ENCODE results near the gene JPT2. TPM values are rescaled to one million over a fixed set of nuclear protein-coding genes. Genes with fewer than 3 reads are reported as not detected.

Gene JPT2
- total RNA-seq, 3 donors from 2014 or later = 44.0 to 58.5 (median 57.3) TPM

DNA sequence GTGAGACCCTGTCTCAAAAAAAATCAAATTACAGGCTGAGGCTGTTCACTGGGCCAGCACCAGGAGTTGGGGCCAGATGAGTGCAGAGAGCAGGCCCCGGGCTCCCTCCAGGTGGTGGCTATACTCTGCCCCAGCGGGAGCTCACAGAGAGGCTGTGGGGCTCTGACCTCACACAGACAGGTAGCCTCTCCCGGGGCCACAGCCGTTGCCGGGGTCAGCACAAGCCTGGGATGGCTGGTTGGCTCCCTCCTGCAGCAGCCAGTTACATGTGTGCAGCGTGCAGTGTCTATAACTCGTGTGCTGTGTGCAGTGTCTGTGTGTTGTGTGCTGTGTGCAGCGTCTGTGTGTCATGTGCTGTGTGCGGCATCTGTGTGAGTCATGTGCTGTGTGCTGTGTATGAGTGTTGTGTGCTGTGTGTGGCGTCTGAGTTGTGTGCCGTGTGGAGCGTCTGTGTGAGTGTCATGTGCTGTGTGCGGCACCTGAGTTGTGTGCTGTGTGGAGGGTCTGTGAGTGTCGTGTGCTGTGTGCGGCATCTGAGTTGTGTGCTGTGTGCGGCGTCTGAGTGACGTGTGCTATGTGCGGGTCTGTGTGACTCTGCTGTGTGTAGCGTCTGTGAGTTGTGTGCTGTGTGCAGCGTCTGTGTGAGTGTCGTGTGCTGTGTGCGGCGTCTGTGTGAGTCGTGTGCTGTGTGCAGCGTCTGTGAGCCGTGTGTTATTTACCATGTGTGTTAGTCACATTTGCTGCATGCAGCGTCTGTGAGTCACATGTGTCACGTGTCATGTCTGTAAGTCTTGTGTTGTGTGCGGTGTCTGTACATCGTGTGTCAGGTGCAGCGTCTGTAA, 48.8 kb downstream of the JPT2 start:
- H3K36me3 ChIP-seq (ENCODE audit: low read depth) = no peaks in the 10 kb centered on the region
- no peak overlapping the region for H3K4me3 ChIP-seq
- H3K4me1 ChIP-seq (ENCODE audit: low read depth) = peaks cover 18% of the 10 kb centered on the region
- intact Hi-C loops (cut with DNase I, micrococcal nuclease) = no loop called here
- TF ChIP-seq CTCF (IDR thresholded peaks at IDR 0.05) = no peak
- ATAC-seq = no peak
- no peaks in the 10 kb centered on the region for H3K9me3 ChIP-seq
- DNase-seq = no peak

- H3K4me3 ChIP-seq = no peak overlapping the region
- ATAC-seq = no peak
- no peaks in the 10 kb centered on the region for H3K9me3 ChIP-seq
- intact Hi-C loops (cut with DNase I, micrococcal nuclease) = no loop called here
- no peak for DNase-seq
- H3K36me3 ChIP-seq (ENCODE audit: low read depth) = no peaks in the 10 kb centered on the region
- H3K4me1 ChIP-seq (ENCODE audit: low read depth) = peaks cover 11% of the 10 kb centered on the region
- TF ChIP-seq CTCF (IDR thresholded peaks at IDR 0.05) = no peak
Measured at GRCh38 chr16:1727651-1728624, 49.9 kb downstream of the JPT2 start.

DNA sequence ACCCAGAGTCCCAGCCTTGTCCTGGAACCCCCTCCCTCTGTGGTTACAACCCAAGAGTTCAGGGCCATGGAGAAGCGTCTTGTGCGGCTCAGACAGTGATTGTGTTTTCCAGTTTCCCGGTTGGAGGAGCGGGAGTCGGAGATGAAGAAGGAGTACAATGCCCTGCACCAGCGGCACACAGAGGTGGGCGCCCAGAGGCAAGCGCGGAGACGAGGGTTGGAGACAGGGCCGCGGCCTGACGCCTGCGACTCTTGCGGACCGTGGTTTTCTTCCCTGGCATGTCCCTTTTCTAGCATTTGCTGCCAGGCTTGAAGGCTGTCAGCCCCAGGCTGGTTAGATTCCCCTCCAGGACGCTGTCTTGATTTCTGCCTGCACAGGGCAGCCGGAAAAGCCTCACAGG, 50.9 kb downstream of the JPT2 start:
- DNase-seq (no peak), ATAC-seq (no peak)
- Histone ChIP-seq H3K9me3 (no peaks in the 10 kb centered on the region), H3K4me1 (ENCODE audit: low read depth) (peaks cover 1% of the 10 kb centered on the region), H3K4me3 (no peak overlapping the region), H3K36me3 (ENCODE audit: low read depth) (no peaks in the 10 kb centered on the region)
- intact Hi-C loops (cut with DNase I, micrococcal nuclease) = no loop called here
- TF ChIP-seq CTCF (IDR thresholded peaks at IDR 0.05) = no peak

GRCh38 chr16:1729445-1729844, 51.4 kb downstream of the JPT2 start:
- Histone ChIP-seq H3K4me3 (no peak overlapping the region), H3K4me1 (ENCODE audit: low read depth) (no peaks in the 10 kb centered on the region), H3K36me3 (ENCODE audit: low read depth) (no peaks in the 10 kb centered on the region), H3K9me3 (no peaks in the 10 kb centered on the region)
- ATAC-seq (no peak), DNase-seq (no peak)
- TF ChIP-seq CTCF (IDR thresholded peaks at IDR 0.05) = no peak
- intact Hi-C loops (cut with DNase I, micrococcal nuclease) = no loop called here

GRCh38 chr16:1731073-1731472, 53.0 kb downstream of the JPT2 start:
- no peak for ATAC-seq
- intact Hi-C loops (cut with DNase I, micrococcal nuclease) = no loop called here

More at GRCh38 chr16:1731073-1731472, 53.0 kb downstream of the JPT2 start:
- no peak for TF ChIP-seq CTCF (IDR thresholded peaks at IDR 0.05)
- no peak overlapping the region for H3K4me3 ChIP-seq
- H3K36me3 ChIP-seq (ENCODE audit: low read depth) = no peaks in the 10 kb centered on the region
- no peak for DNase-seq
- no peaks in the 10 kb centered on the region for H3K9me3 ChIP-seq
- no peaks in the 10 kb centered on the region for H3K4me1 ChIP-seq (ENCODE audit: low read depth)

Data from mucosa of descending colon (tissue), 3 donors.